Stimulated activated CD8-positive, alpha-beta memory T cell treated with anti-CD3 and anti-CD28 coated beads, Interleukin-15, amount 100 ng/mL, for 24 hours (primary cell): Measurements from ENCODE around the gene KCNJ10.

ENCODE experiments used
- DNase-seq: peaks from one replicate; pipeline ENCODE4 v3.0.0-alpha.2; 2020; ENCODE audit warnings: low read depth

KCNJ10 gene

DNA sequence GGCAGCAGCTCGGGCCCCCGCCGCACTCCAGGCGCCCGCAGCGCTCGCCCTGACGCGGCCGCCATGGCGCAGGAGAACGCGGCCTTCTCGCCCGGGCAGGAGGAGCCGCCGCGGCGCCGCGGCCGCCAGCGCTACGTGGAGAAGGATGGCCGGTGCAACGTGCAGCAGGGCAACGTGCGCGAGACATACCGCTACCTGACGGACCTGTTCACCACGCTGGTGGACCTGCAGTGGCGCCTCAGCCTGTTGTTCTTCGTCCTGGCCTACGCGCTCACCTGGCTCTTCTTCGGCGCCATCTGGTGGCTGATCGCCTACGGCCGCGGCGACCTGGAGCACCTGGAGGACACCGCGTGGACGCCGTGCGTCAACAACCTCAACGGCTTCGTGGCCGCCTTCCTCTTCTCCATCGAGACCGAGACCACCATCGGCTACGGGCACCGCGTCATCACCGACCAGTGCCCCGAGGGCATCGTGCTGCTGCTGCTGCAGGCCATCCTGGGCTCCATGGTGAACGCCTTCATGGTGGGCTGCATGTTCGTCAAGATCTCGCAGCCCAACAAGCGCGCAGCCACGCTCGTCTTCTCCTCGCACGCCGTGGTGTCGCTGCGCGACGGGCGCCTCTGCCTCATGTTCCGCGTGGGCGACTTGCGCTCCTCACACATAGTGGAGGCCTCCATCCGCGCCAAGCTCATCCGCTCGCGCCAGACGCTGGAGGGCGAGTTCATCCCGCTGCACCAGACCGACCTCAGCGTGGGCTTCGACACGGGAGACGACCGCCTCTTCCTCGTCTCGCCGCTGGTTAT, 14.2 kb upstream of the KCNJ10 start:
- peak; percentile 36 for DNase-seq

DNA sequence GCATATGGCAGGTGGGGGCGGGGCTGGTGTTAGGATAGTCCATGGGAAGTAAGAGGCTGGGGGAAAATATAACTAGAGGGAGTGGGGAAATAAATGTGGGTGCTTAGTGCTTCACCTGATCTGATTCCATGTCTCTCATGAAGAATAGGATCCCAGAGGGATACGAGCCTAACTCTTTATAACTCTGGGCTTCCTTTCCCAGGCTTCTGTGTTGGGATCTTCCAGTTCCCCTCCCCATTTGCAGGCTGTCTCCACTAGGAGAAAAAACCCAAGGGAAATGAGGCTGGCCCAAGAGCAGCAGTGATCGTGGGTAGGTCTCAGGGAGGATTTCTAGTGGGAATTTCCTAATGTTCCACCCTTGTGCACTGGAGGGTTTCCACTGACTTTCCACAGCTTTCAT, 13.0 kb upstream of the KCNJ10 start:
- DNase-seq: no peak

DNA sequence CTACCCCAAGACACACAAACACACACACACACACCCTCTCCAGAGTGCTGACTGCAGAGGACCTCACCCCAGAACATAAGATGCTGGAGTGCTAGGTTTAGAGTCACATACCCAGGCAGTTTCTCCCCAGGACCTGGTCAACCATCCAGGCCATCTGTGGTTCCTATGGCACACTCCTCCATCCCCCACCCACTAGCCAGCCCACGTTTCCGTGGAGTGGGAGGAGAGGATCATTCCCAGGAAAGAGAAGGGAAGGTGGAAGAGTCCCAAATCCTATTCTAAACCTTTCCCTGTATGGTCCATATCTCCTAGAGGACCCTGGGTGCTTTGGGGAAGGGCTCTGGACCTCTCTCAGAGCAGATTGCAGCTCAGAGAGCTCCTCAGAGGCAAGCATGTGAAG, 12.5 kb upstream of the KCNJ10 start:
- DNase-seq: no peak

DNA sequence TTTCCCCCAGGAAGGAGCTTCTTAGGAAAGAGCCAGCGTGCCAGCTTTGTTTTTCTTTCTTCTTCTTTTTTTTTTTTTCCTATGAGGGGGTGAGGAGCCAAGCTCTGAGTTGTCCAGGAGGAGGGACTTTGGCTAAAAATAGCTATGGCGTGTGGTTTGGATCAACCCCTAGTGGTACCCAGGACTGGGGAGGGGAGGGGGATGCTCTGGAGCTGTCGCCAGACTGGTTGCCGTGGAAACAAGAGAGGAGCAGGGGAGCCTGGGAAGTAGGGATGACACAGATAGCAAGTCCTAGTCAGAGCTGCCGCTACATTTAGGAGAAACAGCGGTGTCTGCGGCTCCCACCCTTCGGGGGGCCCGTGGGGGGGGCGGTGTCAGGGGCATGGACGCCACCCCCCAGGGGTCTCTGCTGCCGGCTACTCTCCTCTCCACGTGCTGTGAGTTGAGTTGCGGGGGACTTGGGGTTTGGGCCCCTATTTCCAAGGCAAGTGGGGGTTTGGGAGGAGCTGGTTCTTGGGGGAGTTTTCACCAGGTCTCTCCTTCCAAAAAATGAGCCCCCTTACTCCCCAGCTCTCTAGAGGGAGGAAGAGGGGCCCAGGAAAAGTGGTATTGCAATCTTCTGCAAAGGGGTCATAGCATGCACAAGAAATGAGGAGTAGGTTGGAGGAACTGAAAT, 11.4 kb upstream of the KCNJ10 start, which contains the start of gene KCNJ9:
KCNJ9 (plus strand) TSS at position 278 of the 676 bp plus-strand sequence. CDS start 2,493 bp downstream, outside the sequence.
- DNase-seq: no peak

DNA sequence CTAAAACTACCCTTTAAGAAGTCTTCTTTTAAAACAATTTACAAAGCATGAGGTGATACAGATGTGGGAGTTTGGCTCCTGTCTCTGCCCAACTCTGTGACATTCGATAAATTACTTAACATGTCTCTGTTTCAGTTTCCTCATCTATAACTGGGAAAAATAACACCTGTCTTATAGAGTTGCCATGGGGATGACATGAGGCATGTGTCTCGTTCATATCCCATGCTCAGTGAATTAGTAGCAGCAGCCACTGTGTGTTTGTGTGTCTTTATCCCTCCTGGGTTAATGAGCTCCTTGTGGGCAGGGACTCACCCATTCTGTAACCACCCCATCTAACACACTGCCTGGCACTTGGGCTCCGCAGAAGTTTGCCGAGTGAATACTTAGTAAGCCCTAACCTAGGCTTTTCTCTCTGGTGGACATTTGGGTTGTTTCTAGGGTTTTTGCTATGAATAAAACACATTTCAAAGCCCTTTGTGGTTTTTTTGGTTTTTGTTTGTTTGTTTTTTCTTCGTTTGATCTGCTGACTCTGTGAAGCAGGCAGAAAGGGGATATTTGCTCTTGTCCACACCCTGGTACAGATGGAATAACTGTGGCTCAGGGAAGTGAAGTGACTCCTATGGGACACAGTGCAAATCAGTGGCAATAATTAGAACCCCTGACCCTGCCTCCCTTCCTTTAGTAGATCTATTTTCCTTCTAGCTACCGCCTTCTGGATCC, 10.6 kb upstream of the KCNJ10 start:
- no peak for DNase-seq

DNA sequence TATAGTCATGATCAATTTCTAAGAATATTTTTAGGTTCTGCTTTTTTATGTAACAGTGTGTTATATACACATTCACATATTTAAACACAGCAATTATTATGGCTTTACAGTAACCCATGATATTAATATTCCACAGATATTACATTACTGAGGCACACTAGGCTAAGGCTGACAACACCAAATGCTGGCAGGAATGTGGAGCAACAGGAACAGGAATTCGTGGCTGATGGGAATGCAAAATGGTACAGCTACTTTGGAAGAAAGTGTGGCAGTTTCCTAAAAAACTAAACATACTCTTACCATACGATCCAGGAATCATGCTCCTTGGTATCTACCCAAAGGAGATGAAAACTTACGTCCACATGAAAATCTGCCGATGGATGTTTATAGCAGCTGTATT, 9.5 kb upstream of the KCNJ10 start:
- no peak for DNase-seq

DNA sequence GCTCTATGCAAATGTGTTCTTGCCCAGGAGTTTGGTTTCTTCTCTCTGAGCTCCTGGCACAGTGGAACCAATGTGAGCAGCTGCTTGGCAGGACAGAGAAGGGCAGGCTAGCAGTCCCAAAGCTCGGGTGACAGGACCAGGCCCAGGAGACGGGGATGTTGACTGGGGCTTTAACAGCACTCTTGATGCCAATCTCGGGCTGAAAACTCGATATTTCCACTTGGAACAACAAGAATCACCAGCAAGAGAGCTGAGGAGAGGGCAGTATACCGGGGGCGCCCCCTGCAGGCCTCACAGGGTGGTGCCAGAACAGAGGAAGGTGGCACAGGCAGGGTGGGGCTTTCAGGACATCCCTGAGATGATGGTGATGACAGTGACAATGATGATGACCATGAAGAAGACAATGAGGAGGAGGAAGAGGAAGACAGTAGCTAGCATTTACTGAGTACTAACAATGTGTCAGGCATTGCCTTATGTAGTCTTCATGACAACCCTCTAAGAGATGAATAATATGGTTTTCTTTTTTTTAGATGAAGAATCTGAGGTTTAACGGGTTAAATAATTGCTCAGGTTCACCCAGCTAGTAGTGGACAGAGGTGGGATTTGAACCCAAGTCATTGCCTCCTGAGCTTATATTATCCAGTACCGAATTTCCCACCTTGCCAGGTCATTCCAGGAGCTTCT, 8.7 kb upstream of the KCNJ10 start:
- DNase-seq: no peak

DNA sequence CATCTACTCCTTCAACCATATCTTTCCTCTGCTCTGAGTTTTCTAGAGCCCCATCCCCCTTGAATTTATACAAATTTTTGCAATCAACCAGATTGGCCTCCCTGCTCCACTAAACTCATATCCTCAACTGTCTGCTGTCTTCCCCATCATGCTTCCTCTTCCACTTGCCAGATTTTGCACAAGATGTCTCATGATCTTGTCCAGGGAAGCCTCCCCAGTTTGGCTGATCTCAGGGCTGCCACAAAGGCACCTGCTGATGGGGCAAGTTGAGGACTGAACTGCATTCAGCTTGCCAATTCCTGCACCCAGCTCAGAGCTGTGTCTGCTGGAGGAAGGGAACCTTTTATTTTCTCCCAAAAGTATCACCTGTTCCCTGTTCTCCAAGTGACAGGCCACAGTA, 7.5 kb upstream of the KCNJ10 start:
- DNase-seq: no peak

DNA sequence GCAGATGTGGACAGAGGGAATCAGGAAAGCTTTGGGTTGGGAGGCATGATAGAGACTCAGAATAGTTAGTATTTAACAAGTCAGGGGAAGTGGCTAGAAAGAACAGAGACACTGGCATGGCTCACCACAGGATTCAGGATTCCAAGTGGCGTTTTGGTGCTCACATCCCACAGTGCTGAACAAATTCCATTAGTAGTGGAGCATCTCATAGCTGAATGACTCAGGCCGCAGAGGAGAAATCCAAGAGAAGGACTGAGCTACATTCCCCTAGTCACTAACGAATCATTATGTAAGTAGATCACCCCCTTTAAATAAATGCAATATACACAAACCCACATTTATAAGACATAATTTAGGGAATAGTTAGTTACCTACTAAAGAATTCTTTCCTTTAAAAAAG, 6.3 kb upstream of the KCNJ10 start:
- no peak for DNase-seq

DNA sequence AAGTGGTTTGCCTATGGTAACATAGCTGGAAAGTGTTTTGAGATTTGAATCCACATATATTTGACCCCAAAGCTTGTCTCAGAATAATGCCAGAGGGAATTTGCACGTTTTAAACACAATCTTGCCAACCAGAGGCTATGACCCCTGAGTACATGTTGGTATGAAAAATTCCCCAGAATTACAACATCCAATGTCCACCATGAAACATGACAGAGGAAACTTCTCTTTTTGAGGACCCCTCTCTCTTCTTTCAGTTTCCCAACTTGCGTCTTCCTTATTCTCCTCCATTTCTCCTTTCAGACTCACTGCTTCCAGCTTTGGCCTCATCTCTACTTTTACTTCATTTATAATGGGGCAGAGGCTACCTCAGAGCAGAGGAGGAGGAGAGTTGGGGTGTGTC, 5.9 kb upstream of the KCNJ10 start:
- DNase-seq: no peak

DNA sequence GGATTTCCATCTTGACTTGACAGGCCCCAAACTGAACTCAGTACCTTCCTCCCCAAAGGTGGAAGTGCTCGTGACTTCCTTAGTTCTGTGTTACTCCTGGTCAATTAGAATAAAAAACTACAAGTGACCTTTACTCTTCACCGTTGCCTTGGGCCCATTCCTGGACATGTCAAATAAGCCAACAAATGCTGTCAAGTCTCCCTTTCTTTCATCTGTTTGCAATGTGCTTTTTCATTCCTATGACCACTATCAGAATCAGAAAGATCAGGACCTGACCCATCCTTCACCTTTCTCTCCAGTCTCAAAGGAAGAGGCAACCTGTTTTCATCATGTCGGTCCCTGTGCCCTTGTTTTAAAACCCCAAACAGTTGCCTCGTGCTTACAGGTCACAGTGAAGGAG, 4.9 kb upstream of the KCNJ10 start:
- no peak for DNase-seq

DNA sequence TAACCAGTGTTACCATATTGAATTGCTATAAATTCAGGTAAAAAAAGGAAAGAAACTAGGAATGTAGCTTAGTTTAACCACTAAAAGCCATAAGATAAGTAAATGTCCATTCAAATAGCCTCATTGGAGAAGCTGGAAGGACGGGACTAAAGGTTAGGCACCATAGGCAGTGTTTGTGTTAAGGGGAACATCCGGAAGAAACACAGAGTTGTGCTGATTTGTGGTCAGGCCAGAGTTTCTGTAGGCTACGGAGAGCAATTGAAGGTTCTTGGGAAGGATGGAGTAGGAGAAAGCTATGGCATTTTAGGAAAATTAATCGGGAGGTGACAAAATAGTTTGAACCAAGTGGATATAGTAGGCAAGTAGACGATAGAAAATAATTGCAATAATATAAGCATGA, 1.3 kb upstream of the KCNJ10 start:
- no peak for DNase-seq

DNA sequence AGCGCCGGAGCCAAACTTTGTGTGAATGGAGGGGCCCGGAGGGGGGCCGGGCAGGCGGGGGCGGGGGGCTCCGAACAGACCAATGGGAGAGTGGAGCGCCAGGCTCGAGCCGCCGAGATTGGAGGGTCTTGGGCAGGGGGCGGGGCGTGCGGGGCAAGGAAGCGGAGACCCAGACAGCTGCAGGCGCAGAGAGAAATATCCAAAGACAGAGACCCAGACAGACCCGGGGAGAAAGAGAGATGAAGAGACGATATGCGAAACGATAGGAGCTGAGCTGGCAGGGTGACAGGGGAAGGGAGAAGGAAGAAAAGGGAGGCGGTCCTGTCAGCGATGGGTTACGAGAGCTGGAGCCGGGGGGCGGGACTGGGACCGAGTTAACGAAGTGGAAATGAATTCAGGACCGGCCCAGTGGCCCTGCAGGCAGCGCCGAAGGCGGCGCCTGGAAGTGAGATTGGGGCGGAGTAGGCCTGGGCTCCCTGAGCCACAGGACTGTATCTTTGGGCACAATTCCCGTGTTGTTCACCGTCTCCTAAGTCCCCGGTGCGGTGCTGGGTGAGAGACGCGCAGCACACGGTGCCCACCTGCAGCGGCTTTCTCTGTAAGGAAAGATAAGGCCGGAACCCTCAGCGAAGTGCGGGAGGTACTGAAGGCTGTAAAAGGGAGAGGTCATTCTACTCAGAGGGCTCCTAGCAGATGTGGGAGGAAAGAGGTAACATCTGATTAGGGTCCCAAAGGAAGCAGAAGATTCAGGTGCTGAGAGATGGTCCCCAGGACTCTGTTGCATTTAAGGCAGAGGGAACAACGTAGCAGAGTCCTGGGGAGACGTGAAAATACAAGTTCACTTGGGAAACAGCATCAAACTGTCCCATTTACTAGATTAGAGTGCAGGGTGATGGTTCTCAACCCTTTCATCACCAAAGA, 543 bp upstream of the KCNJ10 start:
- peak; percentile 37 for DNase-seq

DNA sequence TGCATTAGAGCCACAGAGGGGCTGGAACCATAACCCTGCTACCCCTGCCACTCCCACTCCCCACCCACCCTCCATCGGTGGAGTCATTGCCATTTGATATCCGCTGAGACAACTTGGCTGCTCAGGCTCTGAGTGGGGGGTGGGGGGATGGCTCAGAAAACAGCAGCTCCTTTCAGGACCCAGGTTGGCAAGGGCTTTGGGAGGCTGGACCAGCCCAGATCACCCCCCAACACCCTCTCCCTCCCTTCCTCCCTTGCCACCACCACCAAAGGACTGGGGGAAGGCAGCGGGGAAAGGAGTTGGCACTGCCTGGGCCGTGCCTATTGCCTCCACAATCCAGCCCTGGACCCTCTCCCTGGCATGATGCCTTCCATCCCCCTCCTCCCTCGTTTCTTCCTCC, 1.7 kb downstream of the KCNJ10 start:
- no peak for DNase-seq

DNA sequence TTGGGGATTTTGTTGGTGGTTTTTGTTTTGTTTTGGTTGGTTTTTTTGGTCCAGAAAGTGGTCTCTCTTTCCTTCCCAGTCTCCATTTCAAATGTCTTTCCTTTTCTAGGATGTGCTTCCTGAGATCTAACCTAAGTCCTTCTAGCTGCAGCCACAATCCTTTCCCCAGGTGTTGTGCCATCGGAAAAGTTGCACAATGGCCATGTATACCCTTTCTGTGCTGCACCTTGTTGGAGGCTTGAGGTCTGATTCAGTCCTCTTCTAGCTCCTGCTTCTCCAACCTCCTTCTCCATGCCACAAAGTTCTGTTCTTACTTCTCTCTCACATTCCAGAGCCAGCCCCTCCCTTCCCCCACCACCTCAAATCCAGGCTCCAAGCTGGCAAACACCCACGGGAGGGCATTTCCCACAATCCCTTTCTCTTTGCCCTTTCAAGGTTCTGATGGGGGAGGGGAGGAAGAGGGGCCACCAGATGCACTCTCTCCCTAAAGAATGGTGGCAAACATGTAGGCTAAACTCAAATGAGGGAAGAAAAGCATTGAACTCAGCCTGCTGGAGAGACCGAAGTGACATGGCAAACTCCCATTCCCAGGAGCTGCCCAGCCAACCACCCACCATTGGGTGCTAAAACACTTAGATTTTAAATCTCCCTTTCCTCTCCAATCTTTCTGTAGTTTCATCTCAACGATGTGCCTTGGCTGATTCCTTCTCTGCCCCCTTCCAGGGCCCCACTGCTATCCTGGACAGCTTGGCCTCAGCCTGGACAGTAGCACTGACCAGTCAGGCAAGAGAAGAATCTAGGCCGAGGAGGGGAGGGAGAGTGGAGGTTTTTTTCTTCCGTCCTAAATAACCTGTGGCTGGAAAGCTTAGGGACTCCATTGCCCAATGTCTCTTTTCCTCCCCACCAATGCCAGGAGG, 2.9 kb downstream of the KCNJ10 start:
- DNase-seq: no peak

DNA sequence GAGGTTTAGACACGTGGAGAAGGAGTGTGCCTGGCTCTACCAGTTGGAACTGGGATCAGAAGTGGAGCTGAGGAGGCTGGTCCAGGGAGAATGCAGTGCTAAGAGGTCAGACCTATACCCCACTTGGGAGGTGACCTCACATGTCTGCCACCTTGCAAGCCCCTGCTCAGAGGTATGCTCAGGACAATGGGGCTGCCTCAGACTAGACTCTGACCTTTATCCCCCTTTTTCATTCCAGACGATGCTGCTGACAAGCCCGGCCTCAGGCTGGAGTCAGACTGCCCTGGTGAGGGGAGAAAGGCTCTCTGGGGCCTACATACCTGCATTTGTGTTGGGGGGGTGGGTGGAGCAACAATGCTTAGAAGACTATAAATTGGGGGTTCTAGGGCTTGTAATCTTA, 5.2 kb downstream of the KCNJ10 start:
- no peak for DNase-seq

DNA sequence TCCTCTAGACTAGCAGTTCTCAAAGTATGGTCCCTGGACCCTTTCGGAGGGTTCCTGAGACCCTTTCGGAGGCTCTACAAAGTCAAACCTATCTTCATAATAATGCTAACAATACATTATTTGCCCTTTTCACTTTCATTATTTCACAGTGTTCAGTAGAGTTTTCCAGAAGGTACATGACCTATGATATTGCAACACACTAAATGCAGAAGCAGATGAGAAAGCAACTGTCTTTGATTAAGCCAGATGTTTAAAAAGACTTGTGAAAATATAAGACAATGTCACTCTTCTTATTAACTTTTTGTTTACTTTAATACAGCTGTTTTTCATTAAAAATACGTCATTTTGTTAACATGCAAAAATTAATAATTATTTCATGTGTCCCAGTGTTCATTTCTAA, 5.8 kb downstream of the KCNJ10 start:
- DNase-seq: no peak

DNA sequence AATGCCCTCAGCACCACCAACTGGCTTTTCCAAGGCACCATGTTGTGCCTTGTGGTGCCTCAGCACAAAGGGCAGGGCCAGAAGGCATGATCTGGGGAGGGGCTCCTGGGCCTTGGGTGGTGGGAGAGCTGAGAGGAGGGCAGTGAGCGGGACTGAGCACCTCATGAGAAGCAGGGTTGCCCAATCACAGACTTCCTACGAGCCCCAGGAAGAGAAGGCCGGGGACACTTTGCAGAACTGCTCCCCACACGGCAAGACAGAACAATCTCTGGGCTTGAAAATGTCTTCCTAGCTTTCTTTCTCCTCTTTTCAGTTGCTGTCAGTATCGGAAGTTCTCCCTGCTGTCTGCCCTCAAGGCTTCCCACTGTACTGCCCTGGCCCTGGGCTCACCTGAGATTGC, 6.8 kb downstream of the KCNJ10 start:
- DNase-seq: no peak

DNA sequence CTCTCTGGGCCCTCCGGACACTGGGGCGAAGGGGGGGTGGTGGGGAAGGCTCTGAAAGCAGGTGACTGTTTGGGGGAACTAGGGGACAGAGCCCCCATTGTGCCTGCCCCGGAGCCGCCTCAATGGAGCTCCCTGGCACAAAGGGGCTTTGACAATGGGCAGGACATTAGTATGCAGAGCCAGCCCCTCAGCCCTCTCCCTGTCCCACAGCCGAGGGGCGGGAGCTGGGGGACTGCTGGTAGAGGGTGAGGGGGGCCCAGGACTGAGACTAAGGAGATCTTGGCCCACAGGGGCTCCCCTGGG, 7.8 kb downstream of the KCNJ10 start:
- DNase-seq: no peak
